Gastroesophageal sphincter (tissue), 3 donors: ENCODE results near the gene ARCN1.

ENCODE experiments used
- CTCF ChIP-seq, 4 experiments: fragments of 200-600 bp in 2 of 4; fragments of 450-650 bp in 2 of 4; sonication (generic) in 1 of 4; IDR thresholded peaks; one replicate each; pipeline ENCODE4 v1.5.1; 2017 to 2019; ENCODE audit warnings: antibody characterized with exemption in 4 of 4, mild to moderate bottlenecking in 2 of 4, moderate library complexity in 2 of 4
- EP300 ChIP-seq: sonication (generic); formaldehyde crosslinking; IDR thresholded peaks from one replicate; pipeline ENCODE4 v1.6.1; 2017; ENCODE audit warnings: antibody characterized with exemption, mild to moderate bottlenecking

DNA sequence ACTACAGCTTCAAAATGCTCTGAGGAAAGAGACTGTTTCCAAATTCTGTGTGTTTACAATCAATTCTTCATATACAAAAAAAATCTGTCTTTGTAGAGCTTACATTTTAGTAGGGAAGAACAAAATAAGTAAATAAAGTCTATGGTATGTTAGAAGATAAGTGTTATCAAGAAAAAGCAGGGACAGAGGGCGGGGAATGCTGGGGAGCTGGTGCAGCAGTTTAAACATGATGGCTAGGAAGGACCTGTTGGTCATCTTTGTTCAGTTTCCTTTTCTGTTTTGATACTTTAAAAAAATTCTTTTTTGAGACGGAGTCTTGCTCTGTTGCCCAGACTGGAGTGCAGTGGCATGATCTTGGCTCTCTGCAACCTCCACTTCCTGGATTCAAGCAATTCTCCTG lies 25.1 kb upstream of the ARCN1 start:
- TF ChIP-seq CTCF (IDR thresholded peaks at IDR 0.05) (no peak), EP300 (no peak)
